GM21367 (cell line): ENCODE results near the gene TMEM18.
"Not testable (repeated sequence)": the region's sequence is repeated elsewhere in the genome, so short reads cannot be mapped to it uniquely, and the experiment has no call there.

ENCODE experiments used
- ATAC-seq: cut with Tn5 transposase; IDR thresholded peaks from one replicate; pipeline ENCODE4 v1.9.1; 2021; ENCODE audit not compliant: unreplicated experiment

The TMEM18 gene

GRCh38 chr2:694174-694573 lies 17.0 kb upstream of the TMEM18 start:
- ATAC-seq: no peak

GRCh38 chr2:693606-694005 lies 16.4 kb upstream of the TMEM18 start:
- ATAC-seq: no peak

GRCh38 chr2:692767-693166 lies 15.6 kb upstream of the TMEM18 start:
- ATAC-seq: no peak

- no peak for ATAC-seq
These were observed 14.9 kb upstream of the TMEM18 start for GRCh38 chr2:691821-692761.

GRCh38 chr2:690799-691198 lies 13.6 kb upstream of the TMEM18 start:
- ATAC-seq: no peak

GRCh38 chr2:689877-690510 lies 12.8 kb upstream of the TMEM18 start:
- no peak for ATAC-seq

- ATAC-seq: no peak
These were observed 12.0 kb upstream of the TMEM18 start for GRCh38 chr2:689237-689636.

GRCh38 chr2:688504-689076 lies 11.4 kb upstream of the TMEM18 start:
- ATAC-seq: no peak

GRCh38 chr2:685421-685820 lies 8.2 kb upstream of the TMEM18 start:
- ATAC-seq: no peak

- ATAC-seq: not testable (repeated sequence)
These were observed 7.7 kb upstream of the TMEM18 start for GRCh38 chr2:684913-685312.

- ATAC-seq: no peak
These were observed 5.0 kb upstream of the TMEM18 start for GRCh38 chr2:682226-682625.

- ATAC-seq: no peak
These were observed 4.1 kb upstream of the TMEM18 start for GRCh38 chr2:681312-681711.

GRCh38 chr2:680496-680895 lies 3.3 kb upstream of the TMEM18 start:
- ATAC-seq: no peak

- no peak for ATAC-seq
These were observed 1.8 kb upstream of the TMEM18 start for GRCh38 chr2:678964-679363.

- ATAC-seq: no peak
These were observed 849 bp upstream of the TMEM18 start for GRCh38 chr2:677959-678550.

GRCh38 chr2:676647-677055 lies 555 bp downstream of the TMEM18 start:
- ATAC-seq: peak; percentile 83

- peak; percentile 21 for ATAC-seq
These were observed 1.1 kb downstream of the TMEM18 start for GRCh38 chr2:675982-676646.

- no peak for ATAC-seq
These were observed 1.7 kb downstream of the TMEM18 start for GRCh38 chr2:675460-675859.

- no peak for ATAC-seq
These were observed 2.2 kb downstream of the TMEM18 start for GRCh38 chr2:675051-675450.

- no peak for ATAC-seq
These were observed 2.8 kb downstream of the TMEM18 start for GRCh38 chr2:674321-674985.
